Skin of body (tissue), 2 donors: ENCODE results near the gene TMEM8B. TPM values are rescaled to one million over a fixed set of nuclear protein-coding genes. Genes with fewer than 3 reads are reported as not detected.
A peak's percentile ranks its signal among the peaks of the same experiment; 100 is the strongest.

ENCODE experiments used
- DNase-seq: peaks from one replicate; lab custom pipeline; 2025; lab: John Stamatoyannopoulos, UW
- total RNA-seq: library from RNA; depleted of rRNA; stranded (reverse); fragments of >200 nt; gene quantifications from one replicate; pipeline ENCODE4 v1.2.3, GENCODE V29; 2014

The TMEM8B gene
- total RNA-seq, 1 donor from 2014 or later, result 3.6 TPM

- peak; percentile 91 for DNase-seq
Measured at GRCh38 chr9:35812025-35812602, 16.9 kb upstream of the TMEM8B start, which contains the start of gene SPAG8. Gene SPAG8, minus strand, starts transcription at chr9:35812262. Its CDS starts 115 bp downstream, at chr9:35812147.

DNA sequence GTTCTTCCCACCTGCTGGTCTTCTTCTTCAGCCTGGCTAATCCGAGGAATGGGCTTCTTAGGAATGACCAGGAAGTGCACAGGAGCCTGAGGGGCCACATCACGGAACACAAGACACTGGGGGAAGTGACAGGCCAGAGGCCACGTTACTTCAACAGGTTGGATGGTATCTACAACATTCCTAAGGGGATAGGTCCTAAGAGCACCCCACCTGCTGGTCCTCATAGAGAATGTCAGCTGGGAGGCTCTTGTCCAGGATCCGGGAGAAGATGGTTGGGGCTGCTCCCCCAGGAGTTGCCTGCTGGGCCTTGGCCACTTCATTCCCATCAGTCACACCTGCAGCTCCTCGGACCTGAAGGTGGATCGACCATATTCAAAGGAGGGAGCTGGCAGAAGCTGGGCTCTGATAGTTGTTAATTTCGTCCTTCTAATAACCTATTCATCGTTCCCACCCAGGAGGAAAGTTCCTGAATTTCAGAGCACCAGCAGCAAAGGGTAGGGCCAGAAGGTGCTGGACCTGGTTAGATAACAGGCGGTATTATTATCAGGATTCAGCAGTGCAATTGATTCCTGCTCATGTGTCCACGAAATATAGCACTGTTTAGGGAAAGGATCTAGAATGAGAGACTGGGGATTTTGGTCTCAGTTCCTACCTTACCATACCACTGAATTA lies 15.5 kb upstream of the TMEM8B start:
- no peak for DNase-seq

- no peak for DNase-seq
Measured at GRCh38 chr9:35814106-35814840, 14.8 kb upstream of the TMEM8B start.

DNA sequence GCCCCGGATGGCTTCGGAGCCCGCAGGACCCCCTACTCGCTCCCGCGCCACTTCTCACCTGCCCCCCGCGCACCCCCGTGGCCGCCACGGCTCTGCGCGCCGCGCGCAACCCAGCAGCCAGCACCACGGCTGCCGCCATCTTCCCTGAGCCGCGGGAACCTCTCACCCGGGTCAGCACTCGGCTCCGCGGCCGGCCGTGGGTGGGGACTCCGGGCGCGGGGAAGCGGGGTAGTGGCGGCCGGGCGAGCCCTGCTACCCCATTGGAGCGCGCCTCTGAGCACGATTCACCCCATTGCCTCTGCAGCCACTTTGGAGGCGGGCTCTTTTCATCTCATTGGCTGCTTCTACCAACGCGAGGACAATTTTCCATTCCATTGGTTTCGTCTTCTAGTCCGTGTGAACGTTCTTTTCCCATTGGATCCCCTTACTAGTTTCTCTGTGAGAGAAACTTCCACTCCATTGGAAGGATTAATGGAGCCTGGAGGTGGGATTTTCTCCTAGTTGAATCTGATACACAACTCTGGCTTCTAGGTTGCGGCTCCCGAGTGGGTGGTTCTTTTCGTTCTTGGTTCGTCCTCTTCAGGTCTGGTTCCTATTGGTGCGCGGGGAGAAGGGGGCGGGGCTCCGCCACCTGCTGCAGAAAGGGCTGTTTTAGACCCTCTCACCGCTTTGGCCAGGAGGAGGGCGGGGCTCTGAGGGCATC lies 14.0 kb upstream of the TMEM8B start, which contains the start of gene HINT2:
Gene HINT2, minus strand, starts transcription at position 202 of the 703 bp plus-strand sequence. Its CDS starts 63 bp downstream, at position 139.
- DNase-seq, result peak; percentile 99

GRCh38 chr9:35816708-35817107 lies 12.3 kb upstream of the TMEM8B start:
- no peak for DNase-seq

DNA sequence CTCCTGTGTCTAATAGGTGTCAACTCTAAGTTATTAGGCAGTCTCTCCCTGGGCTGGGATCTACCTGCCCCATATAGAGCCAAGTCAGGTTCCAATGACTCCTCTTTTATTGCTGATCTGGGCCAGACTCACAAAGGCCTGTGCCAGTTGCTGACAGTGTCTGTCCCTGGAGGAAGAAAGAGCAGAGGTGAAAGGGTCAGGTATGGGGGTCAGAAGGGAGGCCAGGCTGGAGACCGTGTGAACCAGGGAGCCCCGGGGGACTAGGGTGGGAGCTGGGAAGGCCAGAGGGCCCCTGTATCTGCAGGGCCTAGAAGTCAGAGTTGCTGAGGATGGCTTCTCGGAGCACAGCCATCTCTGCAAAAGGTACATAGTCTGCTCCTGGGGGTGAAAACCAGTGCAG lies 10.7 kb upstream of the TMEM8B start:
- no peak for DNase-seq

DNA sequence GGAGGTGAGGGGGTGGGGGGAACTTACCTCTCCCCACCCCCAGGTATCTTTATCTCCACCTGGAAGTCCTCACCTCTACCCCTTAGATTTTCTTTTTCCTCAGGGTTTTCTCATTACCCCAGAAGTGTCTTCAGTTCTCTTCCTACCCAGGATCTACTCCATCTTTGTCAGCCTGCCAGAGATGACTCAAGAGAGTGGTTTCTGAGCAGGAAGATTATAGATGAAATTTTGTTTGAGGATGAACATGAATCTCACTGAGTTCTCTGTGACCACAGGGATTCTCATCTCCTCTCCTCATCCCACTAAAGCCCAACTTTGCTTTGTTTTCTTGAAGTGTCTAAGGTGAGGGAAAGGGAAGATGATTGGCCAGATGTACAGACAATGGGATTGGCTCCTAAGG lies 9.0 kb upstream of the TMEM8B start:
- no peak for DNase-seq

DNA sequence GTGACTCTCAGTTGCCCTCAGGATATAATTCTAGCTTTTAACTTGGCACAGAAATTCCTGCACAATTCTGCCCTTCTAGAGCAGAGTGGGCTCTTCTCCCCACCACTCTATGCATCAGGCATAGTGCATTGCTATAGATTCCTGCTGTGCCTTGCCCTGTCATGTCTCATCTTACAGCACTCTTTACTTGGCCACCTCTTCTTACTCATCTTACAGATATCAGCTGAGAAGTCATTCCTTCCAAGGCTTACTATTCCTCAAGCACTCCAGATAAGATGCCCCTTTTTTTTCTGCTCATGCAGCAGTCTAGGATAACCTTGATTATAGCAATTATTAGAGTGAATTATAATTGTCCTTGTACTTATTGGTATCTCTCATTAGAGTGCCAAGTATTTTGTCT lies 6.1 kb upstream of the TMEM8B start:
- no peak for DNase-seq

GRCh38 chr9:35826071-35826701 lies 2.8 kb upstream of the TMEM8B start:
- DNase-seq, result peak; percentile 26

DNA sequence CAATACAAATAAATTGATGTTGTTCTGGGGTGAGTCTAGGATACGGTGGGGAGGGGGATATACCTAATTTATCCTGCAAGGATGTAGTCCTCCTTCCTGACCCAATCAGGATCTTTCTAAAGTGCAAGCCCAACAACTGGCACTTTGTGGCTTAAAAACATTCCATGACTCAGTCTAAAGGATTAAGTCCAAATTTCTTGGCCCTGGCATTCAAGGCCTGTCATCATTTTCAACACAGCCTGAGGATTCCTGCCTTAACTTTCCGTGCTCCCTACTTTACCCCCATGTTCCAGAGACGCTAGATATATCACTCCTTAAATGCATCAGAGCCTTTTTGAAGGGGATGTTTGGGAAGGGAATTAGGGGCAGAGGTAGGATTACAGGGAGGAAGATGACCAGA lies 1.5 kb upstream of the TMEM8B start:
- no peak for DNase-seq

DNA sequence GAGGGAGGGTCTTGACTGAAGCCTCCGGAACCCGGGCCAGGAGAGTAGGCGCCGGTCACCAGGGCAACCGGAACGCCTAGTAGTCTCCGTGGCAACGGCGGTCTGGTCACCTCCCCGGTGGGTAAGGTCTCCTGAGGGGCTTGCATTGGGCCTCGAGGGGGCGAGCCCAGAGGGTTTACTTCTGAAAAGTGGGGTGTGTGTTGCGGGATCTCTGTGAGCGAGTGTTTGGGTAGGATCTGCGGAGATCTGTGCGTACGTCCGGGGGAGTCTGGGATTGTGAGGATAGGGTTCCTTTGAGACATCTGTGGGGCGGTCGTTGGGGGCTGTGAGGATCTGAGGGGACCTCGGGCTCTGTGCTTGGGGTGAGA lies 328 bp upstream of the TMEM8B start, which contains the start of gene FAM221B:
Gene FAM221B, minus strand, starts transcription at position 17 of the 368 bp plus-strand sequence. CDS start 2,571 bp downstream, outside the sequence.
- no peak for DNase-seq

DNA sequence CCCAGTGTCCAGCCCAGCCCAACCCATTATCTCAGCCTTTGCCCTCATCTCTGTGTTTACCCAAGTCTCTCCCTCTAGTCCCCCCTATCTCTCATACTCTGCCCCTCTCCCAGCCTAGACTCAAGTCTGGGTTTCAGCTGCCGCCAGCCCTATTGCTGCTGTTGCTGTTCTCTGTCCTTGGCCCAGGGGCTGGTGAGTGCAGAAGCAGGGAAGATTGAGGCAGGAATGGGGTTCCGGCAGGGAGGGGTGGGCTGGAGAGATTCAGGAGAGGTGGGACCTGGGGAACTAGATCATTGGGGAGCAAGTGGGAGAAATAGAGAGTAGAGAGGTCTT lies 702 bp downstream of the TMEM8B start:
- peak; percentile 42 for DNase-seq

DNA sequence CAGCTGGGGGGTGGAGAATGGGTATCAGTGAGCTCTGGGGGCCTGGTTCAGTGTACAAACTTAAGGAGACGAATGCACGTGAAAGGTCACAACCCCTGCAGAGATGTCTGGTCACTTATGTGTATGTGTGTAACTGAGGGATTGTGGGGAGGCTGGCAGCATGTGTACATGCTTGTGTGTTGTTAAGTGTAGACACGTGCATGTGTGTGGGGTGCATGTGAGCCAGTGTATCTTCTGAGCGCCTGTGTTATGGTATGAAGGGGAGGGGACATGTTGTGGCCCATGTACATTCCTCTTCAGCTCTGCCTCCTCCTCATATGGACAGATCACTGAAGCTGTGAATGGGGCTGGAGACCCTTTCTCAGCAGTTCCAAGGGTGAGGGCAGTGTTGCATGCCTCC lies 2.0 kb downstream of the TMEM8B start:
- no peak for DNase-seq

- DNase-seq, result no peak
Measured at GRCh38 chr9:35832814-35833213, 3.8 kb downstream of the TMEM8B start.

DNA sequence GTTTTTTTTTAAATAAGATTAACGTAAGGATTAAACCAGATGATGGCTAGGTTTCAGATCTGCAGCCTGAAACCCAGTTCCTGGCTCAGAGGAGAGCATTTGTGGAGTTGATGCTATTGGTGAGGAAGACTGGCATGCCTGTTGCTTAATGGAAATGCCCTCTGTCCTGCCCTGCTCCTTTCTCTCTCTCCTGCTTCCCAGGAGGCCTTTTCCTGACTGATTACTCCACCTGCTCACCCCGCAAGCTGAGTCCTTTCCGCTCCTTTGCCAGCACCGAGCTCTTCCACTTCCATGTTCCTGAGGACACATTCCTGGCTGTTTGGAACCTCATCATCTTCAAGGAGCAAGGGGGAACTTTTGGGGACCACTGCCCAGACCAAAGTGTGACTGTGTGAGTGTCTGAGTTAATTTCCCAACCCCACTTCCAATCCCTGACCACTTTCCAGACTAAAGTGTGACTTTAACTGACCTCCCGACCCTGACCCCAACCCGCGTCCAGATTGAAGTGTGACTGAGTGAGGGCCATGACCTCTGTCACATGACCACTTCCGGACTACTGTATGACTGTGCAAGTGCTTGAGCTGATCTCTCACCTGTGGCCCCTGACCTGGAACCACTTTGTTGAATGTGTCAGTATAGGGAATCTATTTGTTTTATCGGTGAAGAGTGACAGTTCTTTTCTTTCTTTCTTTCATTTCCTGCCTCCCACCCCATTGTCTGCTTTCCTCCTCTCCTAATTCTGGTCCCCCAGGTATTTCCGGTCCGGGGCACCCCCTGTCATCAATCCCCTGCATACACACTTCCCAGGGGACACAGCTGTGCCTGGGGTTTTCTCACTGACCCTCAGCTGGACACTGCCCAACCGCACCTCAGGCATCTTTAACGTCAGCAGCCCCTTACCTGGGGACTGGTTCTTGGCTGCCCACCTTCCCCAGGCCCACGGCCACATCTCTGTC lies 5.5 kb downstream of the TMEM8B start:
- DNase-seq, result no peak

GRCh38 chr9:35835216-35835632 lies 6.2 kb downstream of the TMEM8B start:
- no peak for DNase-seq

DNA sequence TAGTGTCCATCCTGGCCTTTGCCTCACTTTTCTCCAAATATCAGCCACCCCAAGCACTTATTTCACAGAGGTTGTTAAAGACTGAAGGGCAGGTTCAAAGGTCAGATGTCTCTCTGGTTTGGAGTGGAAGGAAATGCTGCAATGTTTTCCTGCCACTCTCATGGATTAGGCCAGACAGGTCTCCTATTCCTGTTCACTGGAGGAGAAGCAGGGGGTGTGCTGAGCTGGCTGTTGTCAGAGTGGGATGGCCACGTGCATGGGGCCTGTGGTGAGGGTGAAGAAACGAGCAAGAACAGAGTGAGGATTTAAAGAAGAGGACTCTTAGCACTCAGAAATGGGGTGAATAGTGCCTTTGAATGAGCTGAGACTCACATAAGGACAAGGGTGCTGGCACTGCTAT lies 6.7 kb downstream of the TMEM8B start:
- DNase-seq, result no peak

DNA sequence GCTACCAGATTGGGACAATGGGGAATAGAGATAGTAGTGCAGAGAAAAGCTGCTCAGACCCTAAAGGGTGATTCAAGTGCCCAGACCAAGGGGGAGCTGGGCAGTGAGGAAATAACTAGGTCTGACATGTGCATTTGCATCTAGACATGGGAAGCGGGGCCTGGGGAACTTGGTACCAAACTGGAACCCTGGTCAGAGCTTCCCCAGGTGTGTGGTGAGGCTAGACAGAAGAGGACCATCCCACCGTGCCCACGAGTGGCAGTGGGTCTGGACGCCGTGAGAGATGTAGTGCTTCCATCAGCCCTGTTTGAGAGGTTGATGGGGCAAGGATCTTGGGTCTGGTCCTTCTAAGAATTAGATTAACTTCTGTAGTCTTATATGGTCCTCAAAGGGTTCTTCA lies 7.6 kb downstream of the TMEM8B start:
- no peak for DNase-seq

- DNase-seq, result no peak
Measured at GRCh38 chr9:35839926-35840325, 10.9 kb downstream of the TMEM8B start.
